ENCODE measurements around the gene NCKIPSD.

Gene NCKIPSD

DNA sequence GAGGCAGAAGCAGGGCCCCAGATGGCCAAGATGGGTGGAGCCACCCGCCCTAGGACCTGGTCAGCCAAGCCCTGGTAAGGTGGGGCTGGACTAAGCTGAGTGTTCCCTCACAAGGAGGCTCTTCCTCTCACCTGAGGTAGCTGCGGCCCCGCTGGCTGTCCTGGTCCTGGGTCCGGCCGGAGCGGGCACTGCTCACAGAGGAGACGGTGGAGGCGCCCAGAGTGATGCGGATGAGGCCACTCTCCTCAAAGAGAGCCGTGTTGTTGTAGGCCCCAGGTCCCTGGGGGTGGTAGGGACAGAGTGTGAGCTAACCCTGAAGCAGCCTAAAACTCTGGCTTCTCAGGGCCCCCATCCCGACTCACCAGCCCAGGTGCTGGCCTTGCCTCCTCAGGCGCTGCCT lies 43.1 kb downstream of the NCKIPSD start:
- no peak for DNase-seq

DNA sequence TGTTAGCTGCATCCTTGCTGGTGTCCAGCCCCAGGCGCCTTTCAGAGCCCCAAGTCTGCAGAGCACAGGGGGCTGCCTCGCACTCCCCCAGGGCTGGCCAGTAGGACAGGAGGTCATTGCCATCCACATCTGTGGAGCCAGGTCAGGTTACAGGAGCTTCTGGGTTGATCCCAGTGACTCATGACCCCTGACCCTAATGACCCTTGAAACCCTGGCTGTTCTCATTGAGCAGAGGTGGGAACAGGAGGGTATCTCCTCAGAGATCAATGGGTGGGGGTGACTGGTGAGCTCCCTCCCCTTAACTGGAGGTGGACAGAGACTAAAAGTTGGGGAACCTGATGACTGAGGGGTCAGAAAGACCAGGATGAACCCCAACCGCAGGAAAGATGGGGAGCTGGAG lies 44.3 kb downstream of the NCKIPSD start:
- no peak for DNase-seq

DNA sequence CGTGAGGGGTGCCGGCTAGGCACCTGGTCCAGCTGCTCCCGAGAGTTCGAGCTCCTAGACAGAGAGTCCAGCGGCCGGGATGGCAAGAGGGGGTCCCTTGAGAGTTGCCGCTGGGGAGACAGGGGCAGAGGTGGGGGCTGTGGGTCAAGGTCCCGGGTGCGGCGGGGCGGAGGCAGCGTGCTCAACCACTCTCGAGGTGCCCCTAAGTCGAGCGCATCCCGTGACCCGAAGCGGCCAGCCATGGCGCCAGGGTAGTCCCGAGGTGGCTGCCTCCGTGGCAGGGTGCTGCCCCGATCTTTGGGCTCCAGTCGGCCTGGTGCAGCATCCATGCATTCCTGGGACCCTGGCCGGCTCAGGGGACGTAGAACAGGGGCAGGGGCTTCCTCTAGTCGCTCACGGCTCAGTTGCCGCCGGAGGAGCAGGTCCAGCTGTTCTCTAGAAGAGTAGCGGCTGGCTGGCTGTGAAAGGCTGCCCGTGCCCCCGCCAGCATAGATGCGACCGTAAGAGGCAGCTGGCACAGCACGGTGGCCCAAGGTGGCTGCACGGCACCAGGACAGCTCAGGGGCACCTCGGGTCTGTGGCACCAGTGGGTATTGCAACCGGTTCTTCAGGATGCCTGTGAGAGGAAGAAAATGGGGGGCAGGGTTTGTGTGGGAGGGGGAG lies 45.6 kb downstream of the NCKIPSD start:
- no peak for DNase-seq

DNA sequence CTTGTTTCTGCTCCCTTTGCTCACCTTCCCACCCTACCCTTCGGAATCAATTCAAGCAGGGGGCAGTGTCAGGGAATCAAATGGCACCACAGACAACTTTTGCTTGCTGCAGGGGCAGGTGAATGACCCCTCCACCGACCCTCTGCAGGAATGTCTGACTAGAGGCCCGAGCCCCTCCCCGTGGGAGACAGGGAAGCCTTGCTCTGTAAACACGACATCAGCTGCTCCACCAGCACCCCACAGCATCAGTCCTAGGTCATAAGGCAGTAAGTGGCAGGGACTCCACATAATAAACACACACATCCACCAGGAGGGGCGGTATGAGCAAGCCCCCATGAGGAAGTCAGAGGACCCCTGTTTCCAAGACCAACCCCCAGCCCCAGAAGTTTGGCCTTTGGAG lies 48.4 kb downstream of the NCKIPSD start:
- DNase-seq = no peak

DNA sequence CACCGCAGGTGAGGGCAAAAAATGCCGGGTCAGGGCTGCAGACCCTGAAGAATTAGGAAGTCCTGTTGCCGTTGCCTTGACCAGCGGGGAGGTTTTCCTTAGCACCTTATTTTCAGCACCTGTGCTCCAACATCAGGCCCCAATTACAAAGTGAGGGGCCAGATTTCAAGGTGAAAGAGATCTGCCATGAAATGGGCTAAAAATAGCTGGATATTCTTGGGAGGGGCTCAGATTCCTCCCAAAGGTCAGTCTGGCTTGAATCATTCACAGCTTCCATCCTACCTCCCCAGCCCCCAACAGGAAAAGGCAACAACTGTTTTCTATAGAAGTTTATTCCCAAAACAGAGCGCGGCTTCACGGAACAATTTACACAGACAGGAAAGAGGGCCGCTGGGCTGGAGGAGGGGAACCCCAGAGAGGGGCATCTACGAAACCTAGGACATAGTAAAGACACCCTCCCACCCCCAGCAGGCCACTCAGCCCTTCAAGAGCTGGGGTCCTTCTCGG lies 49.5 kb downstream of the NCKIPSD start:
- DNase-seq = no peak

DNA sequence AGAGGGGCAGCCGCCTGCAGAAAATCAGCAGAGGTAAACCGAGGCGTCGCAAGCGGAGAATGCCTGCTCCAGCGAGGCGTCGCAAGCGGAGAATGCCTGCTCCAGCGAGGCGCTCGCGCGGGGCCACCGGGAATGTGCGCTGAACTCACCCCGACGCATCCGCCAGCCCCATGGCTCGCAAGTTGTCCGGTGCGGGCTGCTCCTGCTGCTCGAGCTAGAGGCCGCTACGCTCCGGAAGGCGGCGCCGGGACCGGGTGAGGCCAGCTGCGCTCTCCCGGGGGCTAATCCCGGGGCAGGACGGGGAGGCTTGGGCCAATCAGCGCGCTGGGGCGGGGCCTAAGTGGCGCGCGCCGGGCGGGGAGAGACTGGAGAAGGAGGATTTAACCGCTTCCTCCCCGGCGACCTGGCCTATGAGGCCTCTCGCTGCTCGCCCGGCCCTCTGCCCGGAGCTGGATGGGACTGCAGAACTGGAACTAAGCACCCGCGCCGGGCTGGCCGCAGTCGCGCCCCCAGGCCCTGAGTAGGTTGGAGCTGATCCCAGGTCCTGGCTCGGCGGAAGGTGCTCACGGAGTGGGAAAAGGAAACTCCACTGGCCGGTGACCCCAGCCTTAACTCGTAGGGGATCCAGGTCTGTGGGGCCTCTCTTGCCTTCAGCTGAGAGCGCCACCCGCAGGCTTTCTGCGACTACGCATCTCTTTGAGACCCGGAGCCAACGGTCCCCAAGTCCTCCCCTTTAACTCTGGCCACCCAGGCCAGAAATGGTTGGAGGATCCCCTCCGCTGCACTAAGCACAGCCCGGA lies 50.3 kb downstream of the NCKIPSD start, which contains the start of gene SLC26A6:
SLC26A6 (minus strand) TSS at position 240 of the 800 bp plus-strand sequence; CDS start at position 172, 68 bp downstream.
- DNase-seq = peak; percentile 91

DNA sequence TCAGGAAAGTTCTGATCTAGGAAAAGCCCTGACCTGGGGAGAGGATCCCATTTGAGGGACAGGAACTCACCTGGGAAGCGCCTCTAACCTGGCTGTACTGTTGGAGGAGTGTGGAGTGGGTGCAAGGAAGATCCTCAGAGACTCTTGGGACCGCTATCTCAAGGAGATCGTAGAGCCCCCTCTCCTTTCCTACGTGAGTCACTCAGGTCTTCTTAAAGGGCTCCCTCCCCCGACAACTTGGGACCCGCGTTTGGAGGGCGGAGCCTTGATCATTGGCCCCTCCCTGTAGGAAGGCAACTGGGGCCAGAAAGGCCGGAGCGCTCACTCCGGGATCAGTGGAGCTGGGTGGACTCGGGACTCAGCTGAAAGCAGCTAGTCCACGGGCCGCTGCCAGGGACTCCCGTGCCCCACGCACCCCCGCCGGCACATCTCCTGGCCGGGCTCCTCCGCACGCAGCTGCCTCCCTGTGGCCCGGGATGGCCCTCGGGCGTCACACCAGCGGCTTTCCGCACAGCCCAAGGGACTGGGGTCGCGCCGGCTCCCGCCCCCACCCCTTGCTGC lies 51.0 kb downstream of the NCKIPSD start:
- peak; percentile 36 for DNase-seq

DNA sequence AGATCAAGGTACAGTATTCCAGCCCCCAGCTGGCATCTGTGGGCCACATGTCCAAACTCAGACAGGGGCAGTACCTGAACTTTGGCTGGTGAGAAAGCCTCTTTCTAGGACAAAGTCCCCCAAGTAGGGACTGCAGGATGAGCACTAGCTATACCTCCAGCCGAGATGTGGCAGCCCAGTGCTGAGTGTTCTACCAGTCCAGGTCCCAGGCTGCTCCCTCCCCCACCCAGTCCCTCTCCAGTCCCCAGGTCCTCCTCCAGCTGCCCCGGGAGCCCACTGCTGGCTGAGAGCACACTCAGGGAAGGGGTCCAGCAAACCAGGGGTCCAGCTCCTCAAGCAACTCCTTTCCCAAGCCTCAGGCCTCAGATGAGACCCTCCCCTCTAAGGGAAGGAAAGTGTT lies 52.0 kb downstream of the NCKIPSD start:
- no peak for DNase-seq

DNA sequence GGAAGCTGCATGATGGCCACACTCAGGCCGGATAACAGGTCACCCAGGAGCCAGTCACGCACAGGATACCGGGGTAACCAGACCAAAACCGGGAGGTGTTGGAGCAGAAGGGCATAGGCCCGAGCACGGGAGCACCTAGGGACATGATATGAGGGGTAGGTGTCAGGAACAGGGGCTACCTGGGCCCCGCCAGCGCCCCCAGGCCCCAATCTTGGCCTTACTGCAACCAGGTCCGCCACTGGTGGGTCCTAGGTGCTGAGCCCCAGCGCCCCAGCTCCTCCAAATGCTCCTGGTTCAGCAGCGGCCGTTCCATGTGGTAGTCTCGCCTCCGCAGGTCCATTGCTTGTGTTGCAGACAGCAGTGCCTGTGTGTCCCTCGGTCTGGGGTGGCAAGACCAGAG lies 52.5 kb downstream of the NCKIPSD start:
- no peak for DNase-seq

DNA sequence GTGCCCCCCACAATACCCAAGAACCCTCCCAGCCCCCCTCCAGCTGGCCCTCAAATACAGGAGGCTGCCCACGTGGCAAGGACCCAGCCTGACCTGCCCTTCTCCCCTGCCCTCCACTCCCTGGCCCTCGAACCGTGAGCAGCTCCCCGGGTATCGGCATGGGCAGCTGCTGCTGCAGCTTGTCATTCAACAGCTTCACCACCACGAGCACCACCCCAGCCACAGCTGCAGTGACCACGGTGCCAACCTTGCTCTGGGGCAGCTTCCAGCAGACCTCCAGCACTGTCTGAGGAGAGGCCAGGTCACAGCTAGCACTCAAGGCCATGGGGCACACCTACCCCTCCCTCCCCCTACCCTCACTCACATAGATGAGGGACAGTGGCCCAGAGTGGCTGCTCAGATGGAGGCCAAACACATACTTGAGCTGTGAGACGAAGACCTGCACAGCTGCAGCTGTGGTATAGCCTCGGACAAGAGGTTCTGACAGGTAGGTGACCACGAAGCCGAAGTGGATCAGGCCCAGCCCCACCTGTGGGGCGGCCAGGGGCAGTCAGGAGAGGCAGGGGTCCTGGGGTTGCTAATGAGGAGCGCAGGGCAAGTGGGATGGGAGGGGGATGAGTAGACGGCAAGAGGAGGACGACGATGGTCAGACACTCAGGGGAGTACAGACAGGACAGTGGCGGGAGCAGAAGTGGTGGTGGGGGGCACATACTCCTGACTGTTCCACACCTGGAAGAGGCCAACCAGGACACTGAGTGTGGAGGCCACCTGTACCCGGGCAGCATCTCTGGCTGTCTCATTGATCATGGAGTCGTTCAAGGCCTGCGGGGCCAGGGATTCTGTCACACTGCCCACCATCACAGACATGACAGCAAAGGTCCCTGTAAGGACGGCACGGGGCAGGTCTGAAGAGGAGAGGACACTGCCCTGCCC lies 53.9 kb downstream of the NCKIPSD start:
- DNase-seq = no peak

DNA sequence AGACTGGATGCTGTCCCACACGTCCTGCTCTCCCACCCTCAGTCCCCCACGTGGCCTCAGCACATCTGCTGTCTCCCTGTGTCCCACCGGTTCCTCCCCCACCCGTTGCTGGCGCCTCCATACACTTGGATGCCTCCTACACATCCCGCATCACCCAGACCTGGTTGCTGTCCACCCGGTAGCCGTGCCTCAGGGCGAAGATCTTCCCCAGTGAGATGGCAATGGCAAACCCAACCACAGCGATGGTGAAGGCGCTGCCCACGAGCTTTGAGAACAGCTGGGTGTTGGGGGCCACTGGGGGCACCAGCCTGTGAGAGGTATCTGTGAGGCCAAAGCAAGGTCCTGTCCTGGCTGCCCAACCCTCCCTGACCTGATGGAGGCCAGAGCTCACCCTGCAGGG lies 54.9 kb downstream of the NCKIPSD start:
- no peak for DNase-seq

DNA sequence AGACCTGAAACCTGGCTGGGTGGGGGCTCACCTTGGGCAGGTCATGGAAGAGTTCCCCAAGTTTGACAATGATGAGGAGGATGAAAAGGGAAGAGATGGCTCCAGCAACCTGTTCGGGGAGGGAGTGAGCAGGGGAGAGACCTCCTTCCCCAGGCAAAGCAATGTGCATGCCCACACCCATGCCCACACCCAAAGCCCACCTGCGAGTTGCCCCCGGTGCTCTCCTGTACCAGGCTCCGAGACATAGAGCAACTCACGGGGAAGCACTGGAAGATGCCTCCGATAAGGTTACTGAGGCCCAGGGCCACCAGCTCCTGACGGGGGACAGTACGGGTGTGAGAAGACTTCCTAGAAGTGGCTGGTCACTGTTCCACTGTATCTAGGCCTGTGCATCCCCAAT lies 55.3 kb downstream of the NCKIPSD start:
- no peak for DNase-seq

DNA sequence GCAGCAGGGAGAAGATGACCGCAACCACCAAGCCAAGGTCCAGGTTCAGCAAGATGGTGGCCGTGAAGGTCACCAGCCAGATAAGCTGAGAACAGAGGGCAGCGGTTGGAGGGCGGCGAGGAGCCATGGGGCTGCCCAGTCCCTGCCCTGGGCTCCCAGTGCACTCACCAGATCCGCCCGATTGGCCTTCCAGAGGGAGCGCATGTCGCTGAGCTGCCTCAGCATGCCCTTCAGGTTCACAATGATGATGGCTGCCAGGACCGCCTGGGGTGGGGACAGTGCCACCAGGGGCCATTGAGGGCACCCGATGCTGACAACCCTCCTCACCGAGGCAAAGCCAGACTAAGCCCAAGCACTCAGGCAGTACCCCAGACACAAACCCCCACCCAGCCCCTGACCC lies 55.8 kb downstream of the NCKIPSD start:
- DNase-seq = no peak

DNA sequence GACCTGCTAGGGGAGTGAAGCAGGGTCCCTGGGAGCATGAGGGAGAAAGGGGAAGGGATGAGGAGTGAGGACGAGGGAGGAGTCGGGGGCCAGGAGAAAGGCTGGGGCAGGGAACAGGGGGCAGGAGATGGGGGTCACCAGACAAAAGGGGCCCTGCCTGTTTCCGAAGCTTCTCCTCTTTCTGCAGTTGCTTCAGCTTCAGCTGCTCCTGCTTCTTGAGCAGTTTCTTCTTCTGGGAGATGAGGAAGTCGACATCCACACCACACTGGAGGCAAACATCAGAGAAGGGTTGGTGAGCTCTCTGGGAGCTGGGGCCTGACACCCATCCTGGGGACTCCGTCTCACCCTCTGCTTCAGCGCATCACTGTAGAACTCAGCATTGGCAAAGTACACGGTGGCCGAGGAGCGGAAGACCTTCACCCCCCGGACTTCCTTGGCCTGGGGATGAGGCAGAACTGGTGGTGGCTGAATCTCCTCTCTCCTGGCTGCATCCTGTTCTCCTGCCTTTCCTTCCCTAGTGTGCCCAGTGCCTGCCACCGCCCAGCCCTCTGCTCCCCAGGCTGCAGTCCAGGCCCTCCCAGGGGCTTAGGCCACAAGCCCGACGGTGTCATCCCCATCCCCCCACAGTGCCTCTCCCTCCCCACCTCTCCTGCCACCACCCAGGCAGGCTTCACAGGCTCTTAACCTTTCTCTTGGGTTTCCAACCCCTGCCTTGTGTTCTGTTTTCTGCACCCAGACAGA lies 57.3 kb downstream of the NCKIPSD start:
- no peak for DNase-seq

DNA sequence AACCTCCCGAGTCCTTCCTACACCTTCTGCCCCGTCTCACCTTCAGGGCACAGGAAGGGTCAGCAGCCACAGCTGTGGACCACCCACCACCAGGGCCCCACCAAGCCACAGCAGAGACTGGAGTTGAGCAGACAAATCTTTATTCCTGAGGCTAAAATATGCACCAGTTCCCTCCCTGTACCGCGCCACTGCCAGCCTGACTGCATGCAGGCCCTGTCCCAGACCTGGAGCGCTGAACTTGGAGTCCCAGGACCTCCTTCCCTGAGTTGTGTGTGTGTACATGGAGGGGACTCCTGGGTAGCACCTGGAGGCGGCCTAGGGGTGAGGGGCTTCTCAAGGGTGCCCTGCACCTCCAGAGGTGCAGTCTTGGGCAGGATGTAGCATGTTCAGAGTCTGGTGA lies 60.1 kb downstream of the NCKIPSD start:
- no peak for DNase-seq

DNA sequence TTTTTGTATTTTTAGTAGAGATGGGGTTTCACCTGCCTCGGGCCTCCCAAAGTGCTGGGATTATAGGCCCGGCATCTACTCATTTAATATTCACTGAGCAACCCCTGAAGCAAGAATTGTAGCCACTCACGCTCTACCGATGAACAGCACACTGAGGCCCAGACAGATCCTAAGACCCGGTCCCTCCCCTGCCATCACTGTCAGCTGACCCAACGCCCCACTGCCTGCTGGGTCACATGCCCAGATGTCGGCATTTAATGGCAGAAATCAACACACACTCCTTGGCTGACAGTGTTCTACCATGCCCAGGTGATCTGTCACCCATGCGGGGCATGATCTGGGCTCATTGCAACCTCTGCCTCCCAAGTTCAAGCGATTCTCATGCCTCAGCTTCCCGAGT lies 60.9 kb downstream of the NCKIPSD start:
- no peak for DNase-seq

DNA sequence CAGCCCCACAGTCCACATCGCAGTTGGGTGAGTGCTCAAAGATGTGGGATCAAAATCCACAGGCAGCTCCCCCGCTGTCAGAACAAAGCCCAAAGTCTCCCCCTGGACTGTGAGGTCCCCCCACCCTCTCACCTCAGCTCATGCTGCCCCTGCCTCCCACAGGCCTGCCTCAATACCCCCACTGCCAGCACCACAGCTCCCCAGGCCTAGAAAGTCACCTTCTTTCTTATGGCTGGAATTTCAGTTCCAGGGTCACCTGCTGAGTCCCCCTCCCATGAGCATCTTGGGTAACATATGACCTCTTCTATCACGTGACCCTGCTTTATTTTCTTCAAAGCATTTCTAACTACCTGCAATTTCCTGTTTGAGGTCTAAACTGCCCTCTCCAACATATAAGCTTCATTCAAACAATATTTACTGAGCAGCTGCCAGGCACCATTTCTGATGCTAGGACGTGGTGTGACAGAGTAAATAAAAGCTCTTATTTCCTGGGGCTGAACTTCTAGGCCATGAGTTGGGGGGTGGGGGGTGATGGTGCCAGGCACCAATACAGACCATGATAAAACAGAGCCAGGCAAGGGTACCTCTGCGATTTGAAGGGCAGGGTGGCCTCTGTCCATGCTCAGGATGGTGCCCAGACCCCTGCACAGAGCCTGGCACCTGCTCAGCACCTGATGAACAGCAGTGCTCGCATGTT lies 61.7 kb downstream of the NCKIPSD start:
- DNase-seq = no peak

Data from activated gamma-delta T cell treated with Interleukin-2 at 50 U/mL for 16 hours (primary cell).